ENCODE measurements around the gene RAD51B. TPM values are rescaled to one million over a fixed set of nuclear protein-coding genes. Genes with fewer than 3 reads are reported as not detected.
A peak's percentile ranks its signal among the peaks of the same experiment; 100 is the strongest.

Gene RAD51B
- total and polyA plus RNA-seq, 8 donors, result 1.8 to 30.7 (median 15.3) TPM

GRCh38 chr14:68103853-68104252 is 284.3 kb downstream of the RAD51B start:
- Histone ChIP-seq H3K4me3 (no peak overlapping the region), H3K4me1 (peaks cover 0 to 25% (median 9%) of the 10 kb centered on the region in 4 donors), H3K36me3 (no peaks in the 10 kb centered on the region), H3K27me3 (no peaks in the 10 kb centered on the region), H3K27ac (peak overlapping the region in 2 of 5 donors; percentile 4 to 59), H3K9me3 (peaks cover 8 to 26% (median 20%) of the 10 kb centered on the region in 4 donors)
- WGBS, 5 donors, result 69 to 77% (median 73%) methylated on average over 3 of the region's 3 CpGs
- TF ChIP-seq EP300 (IDR thresholded peaks at IDR 0.05) (no peak), CTCF (IDR thresholded peaks at IDR 0.05) (no peak), POLR2AphosphoS5 (IDR thresholded peaks at IDR 0.05) (no peak), POLR2A (IDR thresholded peaks at IDR 0.05) (no peak)
- intact Hi-C loops (cut with DNase I; ENCODE audit: low total_unique reads), result no loop called here
- DNase-seq, result no peak

- no peaks in the 10 kb centered on the region for H3K36me3 ChIP-seq
- 46 to 58% (median 50%) methylated on average over 1 of the region's 1 CpG for WGBS, 5 donors
- peak overlapping the region in 1 of 5 donors; percentile 59 for H3K27ac ChIP-seq
- H3K27me3 ChIP-seq, result no peaks in the 10 kb centered on the region
- TF ChIP-seq EP300 (IDR thresholded peaks at IDR 0.05) (no peak), POLR2AphosphoS5 (IDR thresholded peaks at IDR 0.05) (peak in 1 of 3 donors; percentile 7), CTCF (IDR thresholded peaks at IDR 0.05) (no peak), POLR2A (IDR thresholded peaks at IDR 0.05) (no peak)
- peaks cover 8 to 26% (median 20%) of the 10 kb centered on the region in 4 donors for H3K9me3 ChIP-seq
- H3K4me3 ChIP-seq, result no peak overlapping the region
- H3K4me1 ChIP-seq, result peaks cover 0 to 25% (median 9%) of the 10 kb centered on the region in 4 donors
- no peak for DNase-seq
- intact Hi-C loops (cut with DNase I; ENCODE audit: low total_unique reads), result no loop called here
These were observed 284.9 kb downstream of the RAD51B start for GRCh38 chr14:68104518-68104917.

- no peak for DNase-seq
These were observed 286.2 kb downstream of the RAD51B start for GRCh38 chr14:68105816-68106215.

GRCh38 chr14:68106456-68106855 is 286.9 kb downstream of the RAD51B start:
- TF ChIP-seq POLR2AphosphoS5 (IDR thresholded peaks at IDR 0.05), result no peak
- 21 to 49% (median 39%) methylated on average over 1 of the region's 1 CpG for WGBS, 5 donors
- intact Hi-C loops (cut with DNase I; ENCODE audit: low total_unique reads), result no loop called here
- DNase-seq, result no peak
- peaks cover 7 to 14% (median 11%) of the 10 kb centered on the region in 4 donors for H3K9me3 ChIP-seq
- peaks cover 0 to 29% (median 13%) of the 10 kb centered on the region in 4 donors for H3K4me1 ChIP-seq
- H3K36me3 ChIP-seq, result no peaks in the 10 kb centered on the region
- H3K4me3 ChIP-seq, result no peak overlapping the region
- H3K27ac ChIP-seq, result no peak overlapping the region
- no peaks in the 10 kb centered on the region for H3K27me3 ChIP-seq

More at GRCh38 chr14:68105816-68106215, 286.2 kb downstream of the RAD51B start:
- TF ChIP-seq EP300 (IDR thresholded peaks at IDR 0.05) (no peak), POLR2AphosphoS5 (IDR thresholded peaks at IDR 0.05) (no peak), CTCF (IDR thresholded peaks at IDR 0.05) (no peak), POLR2A (IDR thresholded peaks at IDR 0.05) (no peak)
- intact Hi-C loops (cut with DNase I; ENCODE audit: low total_unique reads), result no loop called here
- peaks cover 0 to 26% (median 10%) of the 10 kb centered on the region in 4 donors for H3K4me1 ChIP-seq
- no peaks in the 10 kb centered on the region for H3K27me3 ChIP-seq
- H3K36me3 ChIP-seq, result no peaks in the 10 kb centered on the region
- no peak overlapping the region for H3K4me3 ChIP-seq
- whole genome bisulfite sequencing, 5 donors, result 11 to 51% (median 39%) methylated on average over 2 of the region's 2 CpGs
- no peak overlapping the region for H3K27ac ChIP-seq
- H3K9me3 ChIP-seq, result peaks cover 8 to 20% (median 17%) of the 10 kb centered on the region in 4 donors

- Histone ChIP-seq H3K9me3 (peaks cover 2 to 9% (median 7%) of the 10 kb centered on the region in 4 donors), H3K27me3 (no peaks in the 10 kb centered on the region), H3K4me1 (peaks cover 0 to 30% (median 15%) of the 10 kb centered on the region in 4 donors), H3K36me3 (no peaks in the 10 kb centered on the region), H3K4me3 (no peak overlapping the region), H3K27ac (no peak overlapping the region)
- intact Hi-C loops (cut with DNase I; ENCODE audit: low total_unique reads), result no loop called here
- no peak for DNase-seq
- TF ChIP-seq POLR2AphosphoS5 (IDR thresholded peaks at IDR 0.05) (no peak), POLR2A (IDR thresholded peaks at IDR 0.05) (no peak), EP300 (IDR thresholded peaks at IDR 0.05) (no peak), CTCF (IDR thresholded peaks at IDR 0.05) (no peak)
- 88 to 98% (median 90%) methylated on average over 2 of the region's 2 CpGs for WGBS, 5 donors
These were observed 287.3 kb downstream of the RAD51B start for GRCh38 chr14:68106905-68107304.
